Heart left ventricle (tissue), 16 donors: Measurements from ENCODE around the gene CCDC183. TPM values are rescaled to one million over a fixed set of nuclear protein-coding genes. Genes with fewer than 3 reads are reported as not detected.

Experiments
- ATAC-seq, 4 donors: fragments of 200-7000 bp; cut with Tn5 transposase; one replicate each; pipeline ENCODE4 v1.9.1; 2020 to 2022; ENCODE audit warnings: moderate library complexity in 4 of 4, mild to moderate bottlenecking in 3 of 4, moderate number of reproducible peaks in 1 of 4
- DNase-seq, 5 donors: peaks; one replicate each; pipeline ENCODE4 v3.0.0-alpha.2; 2020
- H3K27ac ChIP-seq, 12 donors: fragments of 200-600 bp; sonication (generic) in 4 of 12; one replicate each; pipeline versions ENCODE4 v1.5.0 to v1.8.0; 2016 to 2022; ENCODE audit warnings: mild to moderate bottlenecking in 2 of 12
- H3K27me3 ChIP-seq, 9 donors: fragments of 200-600 bp; sonication (generic) in 2 of 9; one replicate each; pipeline versions ENCODE4 v1.5.1 to v1.8.0; 2016 to 2022; ENCODE audit warnings: mild to moderate bottlenecking in 3 of 9
- H3K36me3 ChIP-seq, 9 donors: fragments of 200-600 bp; sonication (generic) in 2 of 9; one replicate each; pipeline versions ENCODE4 v1.5.0 to v1.8.0; 2018 to 2022; ENCODE audit warnings: mild to moderate bottlenecking in 2 of 9
- H3K4me1 ChIP-seq, 12 donors: fragments of 200-600 bp; sonication (generic) in 4 of 12; one replicate each; pipeline versions ENCODE4 v1.5.0 to v1.8.0; 2016 to 2022; ENCODE audit warnings: mild to moderate bottlenecking in 3 of 12
- H3K4me3 ChIP-seq, 12 donors: fragments of 200-600 bp; sonication (generic) in 4 of 12; one replicate each; pipeline versions ENCODE4 v1.5.0 to v1.8.0; 2017 to 2022; ENCODE audit warnings: mild to moderate bottlenecking in 9 of 12, moderate library complexity in 4 of 12
- H3K9me3 ChIP-seq, 12 donors: fragments of 200-600 bp; sonication (generic) in 4 of 12; one replicate each; pipeline versions ENCODE4 v1.5.0 to v1.8.0; 2016 to 2022; ENCODE audit warnings: mild to moderate bottlenecking in 1 of 12
- CTCF ChIP-seq, 12 donors: fragments of 200-600 bp; sonication (generic) in 4 of 12; IDR thresholded peaks; one replicate each; pipeline versions ENCODE4 v1.5.0 to v1.8.0; 2018 to 2022; ENCODE audit warnings: antibody characterized with exemption in 12 of 12, mild to moderate bottlenecking in 5 of 12
- POLR2A ChIP-seq, 2 donors: fragments of 450-650 bp; IDR thresholded peaks; one replicate each; pipeline ENCODE4 v1.6.1; 2017; ENCODE audit warnings: antibody characterized with exemption in 2 of 2, mild to moderate bottlenecking in 2 of 2, moderate library complexity in 2 of 2
- WGBS, 4 donors: extraction: QIAGEN DNeasy Blood & Tissue Kit in 2 of 4; methylation state at CpG; one replicate each; pipeline versions ENCODE4 v1.1.5 to v1.1.7; 2013 to 2018; 5-methylcytosine and 5-hydroxymethylcytosine counted together
- intact Hi-C, 10 donors: fragments of 100-400 bp; cut with DNase I; formaldehyde crosslinking; loops; one replicate each; pipeline versions ENCODE4 v1.11.1 to v1.14.2; 2022
- polyA plus RNA-seq, 2 donors: library from polyadenylated mRNA; stranded (reverse); fragments of 200-250 nt; gene quantifications; one replicate each; pipeline ENCODE4 v1.2.3, GENCODE V29; 2013
- total RNA-seq, 9 donors: library from RNA; depleted of rRNA in 2 of 9; stranded (reverse); fragments of >200 nt in 2 of 9; fragmentation: NEBNext Ultra II Directional in 3 of 9; extraction: Animal tissue kit (Norgen Biotek cat#: 25700) in 3 of 9; gene quantifications; one replicate each; pipeline versions ENCODE4 v1.1.0 to v1.2.4, GENCODE V29; 2016 to 2023
- donor health status: ischemic (EF 13 %, LVEDD 7.1; RV severe dilation, severe dysfunction).
- donor health status: healthy with polysubstance abuse.
- donor health status: DM: no; HTN: yes; CAD: no.
- donor health status: DM: no; HTN: no; CAD: no.
- donor health status: ischemic (EF 25% LVEDD 6.9; RV normal size, moderate dysfunction).
- donor health status: ischemic (EF 25% LVEDD 5.7; RV mildly dilated, moderate dysfunction).
- donor health status: healthy.
- donor health status: DM: yes; HTN: yes; CAD: no.
- donor health status: ischemic (EF 35%, LVEDD 5.7; RV mildly dilated, moderate dysfunction).
- donor health status: nonischemic (EF 11% LVEDD 7.7; RV severe dilation, severe dysfunction).
- donor health status: DM: yes; HTN: yes; CAD: no.
- donor health status: PGD.
- donor health status: ischemic (EF 29% LVEDD 5.4; RV normal size, mild dysfunction).
- donor health status: nonischemic (EF 23%, LVEDD 6.1; RV moderate dilation, normal function).

Gene CCDC183
- total and polyA plus RNA-seq, 11 donors, result 0.32 to 4.7 (median 1.4) TPM

DNA sequence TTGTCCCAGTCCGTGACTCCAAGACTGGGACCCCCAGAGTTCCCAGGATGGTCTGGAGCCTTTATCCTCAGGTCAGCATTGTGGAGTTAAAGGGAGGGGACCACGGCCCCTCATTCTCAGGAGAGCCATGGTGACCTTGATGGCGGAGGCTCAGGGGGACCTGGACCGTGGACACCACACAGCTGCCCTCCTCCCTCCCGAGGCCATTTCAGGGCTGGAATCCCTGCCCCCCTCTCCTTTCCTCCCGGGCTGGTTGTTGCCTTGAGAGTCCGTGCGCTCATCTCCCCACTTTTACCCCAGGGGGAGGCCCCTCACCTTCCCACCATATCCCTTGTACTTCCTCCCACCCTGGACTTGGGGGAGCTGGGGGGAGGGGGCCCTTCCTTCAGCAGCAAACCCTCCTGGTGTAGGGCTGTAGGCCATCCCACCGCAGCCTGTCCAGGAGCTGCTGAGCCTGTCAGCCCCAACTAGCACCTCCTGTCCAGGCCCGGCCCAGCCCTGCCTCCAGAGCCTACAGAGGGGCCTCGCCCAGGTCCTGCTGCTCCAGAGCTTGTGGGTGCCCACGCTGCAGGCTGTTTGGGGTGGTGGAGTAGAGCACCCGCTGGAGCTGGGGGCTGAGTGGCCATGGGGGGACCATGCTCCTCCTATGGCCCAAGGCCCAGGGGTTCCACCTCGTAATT lies 31.8 kb downstream of the CCDC183 start:
- Histone ChIP-seq H3K9me3 (no peaks in the 10 kb centered on the region), H3K4me3 (no peak overlapping the region), H3K27ac (no peak overlapping the region), H3K36me3 (peaks cover 0 to 94% (median 82%) of the 10 kb centered on the region in 9 donors), H3K4me1 (peaks cover 0 to 6% (median 0%) of the 10 kb centered on the region in 12 donors), H3K27me3 (no peaks in the 10 kb centered on the region)
- DNase-seq (peak in 2 of 5 donors; percentile 16 to 26), ATAC-seq (no peak)
- TF ChIP-seq POLR2A (IDR thresholded peaks at IDR 0.05) (no peak), CTCF (IDR thresholded peaks at IDR 0.05) (no peak)
- WGBS, 4 donors, result 91 to 96% (median 95%) methylated on average over 13 to 14 of the region's 14 CpGs
- intact Hi-C loops, result loop anchor here in 1 of 10 donors (5.0 kb wide), 1 partner anchor 189 kb away; no protein-coding TSS in a partner anchor

- 95 to 96% (median 95%) methylated on average over 31 of the region's 31 CpGs for WGBS, 4 donors
- no peak for TF ChIP-seq CTCF (IDR thresholded peaks at IDR 0.05)
- TF ChIP-seq POLR2A (IDR thresholded peaks at IDR 0.05), result no peak
- intact Hi-C loops, result loop anchor here in 1 of 10 donors (5.0 kb wide), 1 partner anchor 189 kb away; no protein-coding TSS in a partner anchor
- Histone ChIP-seq H3K4me3 (no peak overlapping the region), H3K4me1 (peaks cover 0 to 6% (median 0%) of the 10 kb centered on the region in 12 donors), H3K9me3 (no peaks in the 10 kb centered on the region), H3K36me3 (peaks cover 0 to 93% (median 78%) of the 10 kb centered on the region in 9 donors), H3K27ac (no peak overlapping the region), H3K27me3 (no peaks in the 10 kb centered on the region)
- ATAC-seq, result no peak
- peak in 1 of 5 donors; percentile 41 for DNase-seq
Measured at GRCh38 chr9:136828474-136829140, 32.5 kb downstream of the CCDC183 start.

DNA sequence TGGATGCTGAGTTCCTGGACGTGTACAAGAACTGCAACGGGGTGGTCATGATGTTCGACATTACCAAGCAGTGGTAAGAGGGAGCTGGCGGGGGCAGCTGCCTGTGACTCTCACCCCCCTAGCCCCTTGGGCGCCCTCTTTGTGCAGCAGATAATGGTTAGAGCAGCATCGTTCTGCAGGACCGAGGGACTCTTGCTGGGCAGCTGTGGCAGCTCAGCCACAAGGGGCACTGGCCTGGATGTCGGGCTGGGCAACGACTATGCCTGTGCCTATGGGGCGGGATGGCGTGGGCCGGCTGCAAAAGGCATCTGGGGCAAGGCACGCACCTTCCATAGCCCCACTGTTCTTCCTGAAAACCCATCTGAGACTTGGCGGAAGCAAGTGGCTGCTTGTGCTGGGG lies 33.3 kb downstream of the CCDC183 start:
- DNase-seq (peak in 1 of 5 donors; percentile 33), ATAC-seq (no peak)
- H3K36me3 ChIP-seq, result peaks cover 0 to 88% (median 71%) of the 10 kb centered on the region in 9 donors

More for the DNA sequence above, 33.3 kb downstream of the CCDC183 start:
- 87 to 91% (median 89%) methylated on average over 9 to 14 of the region's 14 CpGs for WGBS, 4 donors
- Histone ChIP-seq H3K9me3 (no peaks in the 10 kb centered on the region), H3K27me3 (no peaks in the 10 kb centered on the region), H3K4me1 (peaks cover 0 to 6% (median 0%) of the 10 kb centered on the region in 12 donors), H3K4me3 (no peak overlapping the region), H3K27ac (no peak overlapping the region)
- TF ChIP-seq CTCF (IDR thresholded peaks at IDR 0.05) (no peak), POLR2A (IDR thresholded peaks at IDR 0.05) (no peak)
- intact Hi-C loops, result loop anchor here in 1 of 10 donors (5.0 kb wide), 1 partner anchor 188 kb away; no protein-coding TSS in a partner anchor
